Calu3 (cell line): Measurements from ENCODE around the gene CCDC107. TPM values are rescaled to one million over a fixed set of nuclear protein-coding genes. Genes with fewer than 3 reads are reported as not detected.
A peak's percentile ranks its signal among the peaks of the same experiment; 100 is the strongest.

Source experiments
- BruUV-seq: library from RNA; stranded (reverse); fragments of 400-500 nt; replicated peaks from 2 replicates; lab custom pipeline; 2021; lab: Mats Ljungman, UMichigan
- CTCF ChIA-PET: fragments of 300-600 bp; sonication (Branson Sonifier 250); formaldehyde crosslinking; loops from one replicate; lab custom pipeline; 2022; ENCODE audit warnings: antibody characterized with exemption; lab: Charles Lee
- DNase-seq: peaks from one replicate; pipeline ENCODE4 v3.0.0; 2022
- H3K27ac Mint-ChIP-seq: one replicate; pipeline ENCODE4 v1.8.0; 2022; ENCODE audit warnings: mixed read lengths; ENCODE audit not compliant: unreplicated experiment
- H3K27me3 Mint-ChIP-seq: one replicate; pipeline ENCODE4 v1.8.0; 2022; ENCODE audit warnings: mixed read lengths; ENCODE audit not compliant: unreplicated experiment
- H3K36me3 Mint-ChIP-seq: one replicate; pipeline ENCODE4 v1.8.0; 2022; ENCODE audit warnings: mild to moderate bottlenecking, moderate library complexity, mixed read lengths; ENCODE audit not compliant: insufficient read depth, unreplicated experiment
- H3K4me1 Mint-ChIP-seq: one replicate; pipeline ENCODE4 v1.8.0; 2022; ENCODE audit warnings: mild to moderate bottlenecking, low read depth, mixed read lengths; ENCODE audit not compliant: unreplicated experiment
- H3K4me3 Mint-ChIP-seq: one replicate; pipeline ENCODE4 v1.8.0; 2022; ENCODE audit warnings: mild to moderate bottlenecking, low read depth, moderate library complexity, mixed read lengths; ENCODE audit not compliant: unreplicated experiment
- H3K9me3 Mint-ChIP-seq: one replicate; pipeline ENCODE4 v1.8.0; 2022; ENCODE audit warnings: low read depth, mixed read lengths; ENCODE audit not compliant: unreplicated experiment
- CTCF ChIP-seq: fragments of 200-600 bp; IDR thresholded peaks from one replicate; pipeline ENCODE4 v1.8.0; 2022; ENCODE audit warnings: antibody characterized with exemption; ENCODE audit not compliant: unreplicated experiment
- intact Hi-C: fragments of 100-400 bp; cut with micrococcal nuclease; formaldehyde crosslinking; loops from one replicate; pipeline ENCODE4 v1.10.0; 2022; ENCODE audit not compliant: unreplicated experiment
- total RNA-seq: library from RNA; stranded (reverse); gene quantifications from 2 replicates; pipeline ENCODE4 v1.2.3, GENCODE V29; 2022

Gene CCDC107
- total RNA-seq, 1 experiment from 2014 or later: 7.9 TPM

GRCh38 chr9:35651956-35652828, 5.9 kb upstream of the CCDC107 start:
- CTCF ChIA-PET: no interaction called here
- peaks cover 19% of the 10 kb centered on the region for H3K27me3 Mint-ChIP-seq
- intact Hi-C loops: no loop called here
- H3K4me3 Mint-ChIP-seq: no peak overlapping the region
- BruUV-seq: no TSS peak
- peaks cover 3% of the 10 kb centered on the region for H3K36me3 Mint-ChIP-seq
- no peaks in the 10 kb centered on the region for H3K9me3 Mint-ChIP-seq
- peaks cover 12% of the 10 kb centered on the region for H3K4me1 Mint-ChIP-seq
- H3K27ac Mint-ChIP-seq: no peak overlapping the region
- no peak for DNase-seq
- TF ChIP-seq CTCF: no peak

GRCh38 chr9:35652829-35653209, 5.3 kb upstream of the CCDC107 start:
- no peak overlapping the region for H3K27ac Mint-ChIP-seq
- H3K36me3 Mint-ChIP-seq: peaks cover 10% of the 10 kb centered on the region
- intact Hi-C loops: no loop called here
- H3K4me1 Mint-ChIP-seq: peaks cover 7% of the 10 kb centered on the region
- no peak for DNase-seq
- H3K27me3 Mint-ChIP-seq: peaks cover 13% of the 10 kb centered on the region
- no TSS peak for BruUV-seq
- TF ChIP-seq CTCF: no peak
- H3K4me3 Mint-ChIP-seq: no peak overlapping the region
- CTCF ChIA-PET: no interaction called here
- H3K9me3 Mint-ChIP-seq: no peaks in the 10 kb centered on the region

GRCh38 chr9:35653611-35654010, 4.5 kb upstream of the CCDC107 start:
- no peak overlapping the region for H3K27ac Mint-ChIP-seq
- CTCF ChIA-PET: no interaction called here
- H3K4me1 Mint-ChIP-seq: no peaks in the 10 kb centered on the region
- intact Hi-C loops: no loop called here
- no peak for DNase-seq
- peaks cover 17% of the 10 kb centered on the region for H3K36me3 Mint-ChIP-seq
- no peak overlapping the region for H3K4me3 Mint-ChIP-seq
- H3K9me3 Mint-ChIP-seq: no peaks in the 10 kb centered on the region
- BruUV-seq: no TSS peak
- TF ChIP-seq CTCF: no peak
- peaks cover 5% of the 10 kb centered on the region for H3K27me3 Mint-ChIP-seq

GRCh38 chr9:35656348-35656747, 1.7 kb upstream of the CCDC107 start:
- Mint-ChIP-seq H3K4me3 (no peak overlapping the region), H3K4me1 (peaks cover 8% of the 10 kb centered on the region), H3K36me3 (peaks cover 31% of the 10 kb centered on the region), H3K9me3 (no peaks in the 10 kb centered on the region), H3K27me3 (no peaks in the 10 kb centered on the region), H3K27ac (peak overlapping the region; percentile 100)
- no peak for DNase-seq
- CTCF ChIA-PET: no interaction called here
- BruUV-seq: no TSS peak
- intact Hi-C loops: no loop called here
- TF ChIP-seq CTCF: no peak
